ENCODE data around the gene CROCC2. TPM values are rescaled to one million over a fixed set of nuclear protein-coding genes. Genes with fewer than 3 reads are reported as not detected.

The CROCC2 gene
- total and polyA plus RNA-seq, 10 of the 15 experiments (the other 5 are each of a cell fraction or from before 2014, with no cell fraction given), result not detected

- TF ChIP-seq PKNOX1 (IDR thresholded peaks at IDR 0.05), result no peak
- no peak for TF ChIP-seq BCL11A (IDR thresholded peaks at IDR 0.05; ENCODE audit: low read depth, low read length)
- TF ChIP-seq SP1 (IDR thresholded peaks at IDR 0.05; ENCODE audit: low read depth, low read length), result no peak
- TF ChIP-seq GATAD2B (conservative IDR thresholded peaks at IDR 0.05; ENCODE audit: low read depth), result no peak
Measured at GRCh38 chr2:240956171-240956934, 50.2 kb downstream of the CROCC2 start (continued).

- Histone ChIP-seq H3K9ac (ENCODE audit: control insufficient read depth, insufficient read depth, low read length) (no peak overlapping the region), H3K4me1 (ENCODE audit: control insufficient read depth, insufficient read depth, low read length) (no peaks in the 10 kb centered on the region), H3K4me2 (ENCODE audit: control insufficient read depth, insufficient read depth) (no peak overlapping the region), H2AFZ (ENCODE audit: control insufficient read depth, low read depth, low read length) (no peak overlapping the region), H3K27ac (ENCODE audit: control insufficient read depth, insufficient read depth) (no peak overlapping the region), H3K79me2 (ENCODE audit: control insufficient read depth, insufficient read depth, low read length) (no peaks in the 10 kb centered on the region), H3K4me3 (no peak overlapping the region), H4K20me1 (ENCODE audit: control insufficient read depth, insufficient read depth) (no peaks in the 10 kb centered on the region), H3K36me3 (ENCODE audit: control insufficient read depth in 2 of 2, insufficient read depth in 2 of 2, low read length in 1 of 2) (no peaks in the 10 kb centered on the region), H3K9me3 (replicated peaks; ENCODE audit: control insufficient read depth, insufficient read depth, low read length) (no peaks in the 10 kb centered on the region), H3K27me3 (replicated peaks in 1 of 2; ENCODE audit: control insufficient read depth in 2 of 2, insufficient read depth in 2 of 2, low read length in 1 of 2) (peaks cover 0 to 1% of the 10 kb centered on the region in 2 experiments; a peak in 2 of 4 replicates)
- ChIA-PET POLR2A (no interaction called here), SMC1A (ENCODE audit: uncharacterized antibody, unreplicated experiment) (no interaction called here), RAD21 (ENCODE audit: unreplicated experiment) (no interaction called here), CTCF (no interaction called here)
- intact Hi-C loops (cut with micrococcal nuclease; ENCODE audit: unreplicated experiment) (no loop called here), in situ Hi-C loops (cut with MboI) (no loop called here)
- TF ChIP-seq IKZF2 (IDR thresholded peaks at IDR 0.05), result no peak
- TF ChIP-seq NKRF (conservative IDR thresholded peaks at IDR 0.05), result no peak
- no peak for TF ChIP-seq WRNIP1 (IDR thresholded peaks at IDR 0.05; ENCODE audit: borderline replicate concordance, low read depth, low read length)
- TF ChIP-seq ETV6 (conservative IDR thresholded peaks at IDR 0.05 in 1 of 2, IDR thresholded peaks at IDR 0.05 in 1 of 2; ENCODE audit: borderline replicate concordance in 1 of 2, low read depth in 1 of 2), result no peak
- no peak for TF ChIP-seq ZNF622 (IDR thresholded peaks at IDR 0.05)
- no peak for TF ChIP-seq CHD1 (IDR thresholded peaks at IDR 0.05; ENCODE audit: low read depth, low read length)
- TF ChIP-seq MTA2 (IDR thresholded peaks at IDR 0.05; ENCODE audit: low read depth), result no peak
- no peak for TF ChIP-seq BRCA1 (IDR thresholded peaks at IDR 0.05; ENCODE audit: low read depth, low read length)
- no peak for TF ChIP-seq CEBPB (IDR thresholded peaks at IDR 0.05; ENCODE audit: borderline replicate concordance in 1 of 2, low read depth in 2 of 2, low read length in 2 of 2)
- no peak for TF ChIP-seq SP1 (IDR thresholded peaks at IDR 0.05; ENCODE audit: low read depth, low read length)
- 44% methylated on average over 28 of the region's 32 CpGs for WGBS (ENCODE audit: insufficient coverage, insufficient replicate concordance, low lambda C conversion rate, missing lambda C conversion rate)
- no peak for ATAC-seq
- DNase-seq (ENCODE audit: low read depth, low spot score), result no peak
- FAIRE-seq, result no peak
- no TSS peak for BruUV-seq (replicated peaks)
Measured at GRCh38 chr2:240956935-240957655, 51.0 kb downstream of the CROCC2 start.

Data from GM12878 (cell line).